Skeletal muscle satellite cell (primary cell): ENCODE data around the gene KRT85.
"Not testable (repeated sequence)": the region's sequence is repeated elsewhere in the genome, so short reads cannot be mapped to it uniquely, and the experiment has no call there.

Experiments used
- H3K27me3 ChIP-seq: 2 replicates; pipeline ENCODE4 v1.7.0; 2013; ENCODE audit warnings: low read length; ENCODE audit not compliant: control insufficient read depth, insufficient read depth
- H3K36me3 ChIP-seq: 2 replicates; pipeline ENCODE4 v1.7.0; 2013; ENCODE audit warnings: mild to moderate bottlenecking, control low read depth, low read length; ENCODE audit not compliant: insufficient read depth
- H3K4me1 ChIP-seq: 2 replicates; pipeline ENCODE4 v1.7.0; 2013; ENCODE audit warnings: low read length; ENCODE audit not compliant: control insufficient read depth, insufficient read depth
- H3K4me2 ChIP-seq: 2 replicates; pipeline ENCODE4 v1.7.0; 2013; ENCODE audit warnings: mild to moderate bottlenecking, low read length
- H3K4me3 ChIP-seq: 2 replicates; pipeline ENCODE4 v1.7.0; 2013; ENCODE audit warnings: low read length
- H3K9ac ChIP-seq: 2 replicates; pipeline ENCODE4 v1.7.0; 2013; ENCODE audit warnings: mild to moderate bottlenecking, low read depth, low read length, moderate library complexity
- H3K9me3 ChIP-seq: replicated peaks from 2 replicates; pipeline ENCODE4 v1.7.0; 2013; ENCODE audit warnings: mild to moderate bottlenecking, control low read depth, low read length

KRT85 gene

GRCh38 chr12:52354200-52354599 is 13.1 kb downstream of the KRT85 start:
- Histone ChIP-seq H3K27me3 (peaks cover 66% of the 10 kb centered on the region), H3K4me1 (no peaks in the 10 kb centered on the region), H3K4me3 (no peak overlapping the region), H3K9ac (no peak overlapping the region), H3K4me2 (no peak overlapping the region), H3K36me3 (no peaks in the 10 kb centered on the region), H3K9me3 (no peaks in the 10 kb centered on the region)

- Histone ChIP-seq H3K27me3 (peaks cover 68% of the 10 kb centered on the region), H3K4me3 (no peak overlapping the region), H3K9ac (no peak overlapping the region), H3K4me1 (no peaks in the 10 kb centered on the region), H3K4me2 (no peak overlapping the region), H3K36me3 (no peaks in the 10 kb centered on the region), H3K9me3 (no peaks in the 10 kb centered on the region)
Measured at GRCh38 chr12:52353766-52354165, 13.5 kb downstream of the KRT85 start.

GRCh38 chr12:52352951-52353350 is 14.3 kb downstream of the KRT85 start:
- peaks cover 76% of the 10 kb centered on the region for H3K27me3 ChIP-seq
- no peak overlapping the region for H3K4me2 ChIP-seq
- no peaks in the 10 kb centered on the region for H3K36me3 ChIP-seq
- no peak overlapping the region for H3K9ac ChIP-seq
- no peaks in the 10 kb centered on the region for H3K4me1 ChIP-seq
- no peaks in the 10 kb centered on the region for H3K9me3 ChIP-seq
- H3K4me3 ChIP-seq = no peak overlapping the region

- Histone ChIP-seq H3K9me3 (no peaks in the 10 kb centered on the region), H3K4me1 (no peaks in the 10 kb centered on the region), H3K4me3 (no peak overlapping the region), H3K27me3 (peaks cover 84% of the 10 kb centered on the region), H3K9ac (no peak overlapping the region), H3K4me2 (no peak overlapping the region), H3K36me3 (no peaks in the 10 kb centered on the region)
Measured at GRCh38 chr12:52351196-52352059, 15.9 kb downstream of the KRT85 start.

- Histone ChIP-seq H3K36me3 (no peaks in the 10 kb centered on the region), H3K4me3 (no peak overlapping the region), H3K9ac (no peak overlapping the region), H3K27me3 (peaks cover 89% of the 10 kb centered on the region), H3K4me2 (no peak overlapping the region), H3K9me3 (no peaks in the 10 kb centered on the region), H3K4me1 (no peaks in the 10 kb centered on the region)
Measured at GRCh38 chr12:52350786-52351185, 16.5 kb downstream of the KRT85 start.

- Histone ChIP-seq H3K36me3 (no peaks in the 10 kb centered on the region), H3K27me3 (peaks cover 84% of the 10 kb centered on the region), H3K4me3 (no peak overlapping the region), H3K4me1 (no peaks in the 10 kb centered on the region), H3K4me2 (no peak overlapping the region), H3K9ac (no peak overlapping the region), H3K9me3 (no peaks in the 10 kb centered on the region)
Measured at GRCh38 chr12:52350021-52350620, 17.2 kb downstream of the KRT85 start.

GRCh38 chr12:52349196-52349595 is 18.1 kb downstream of the KRT85 start:
- no peaks in the 10 kb centered on the region for H3K4me1 ChIP-seq

GRCh38 chr12:52347551-52348510 is 19.4 kb downstream of the KRT85 start:
- H3K9ac ChIP-seq = no peak overlapping the region
- H3K36me3 ChIP-seq = no peaks in the 10 kb centered on the region
- H3K27me3 ChIP-seq = peaks cover 81% of the 10 kb centered on the region
- no peak overlapping the region for H3K4me3 ChIP-seq
- H3K4me1 ChIP-seq = no peaks in the 10 kb centered on the region
- H3K4me2 ChIP-seq = no peak overlapping the region
- peaks cover 6% of the 10 kb centered on the region for H3K9me3 ChIP-seq

More at GRCh38 chr12:52349196-52349595, 18.1 kb downstream of the KRT85 start:
- H3K36me3 ChIP-seq = no peaks in the 10 kb centered on the region
- H3K4me2 ChIP-seq = no peak overlapping the region
- no peak overlapping the region for H3K9ac ChIP-seq
- no peak overlapping the region for H3K4me3 ChIP-seq
- H3K9me3 ChIP-seq = no peaks in the 10 kb centered on the region
- H3K27me3 ChIP-seq = peaks cover 83% of the 10 kb centered on the region

- no peak overlapping the region for H3K9ac ChIP-seq
Measured at GRCh38 chr12:52347016-52347415, 20.3 kb downstream of the KRT85 start.

GRCh38 chr12:52346593-52346992 is 20.7 kb downstream of the KRT85 start:
- no peaks in the 10 kb centered on the region for H3K36me3 ChIP-seq
- no peak overlapping the region for H3K4me2 ChIP-seq
- H3K27me3 ChIP-seq = peaks cover 82% of the 10 kb centered on the region
- H3K4me3 ChIP-seq = no peak overlapping the region
- H3K9me3 ChIP-seq = peaks cover 6% of the 10 kb centered on the region
- no peaks in the 10 kb centered on the region for H3K4me1 ChIP-seq
- no peak overlapping the region for H3K9ac ChIP-seq

More at GRCh38 chr12:52347016-52347415, 20.3 kb downstream of the KRT85 start:
- Histone ChIP-seq H3K4me2 (no peak overlapping the region), H3K27me3 (peaks cover 82% of the 10 kb centered on the region), H3K36me3 (no peaks in the 10 kb centered on the region), H3K4me3 (no peak overlapping the region), H3K4me1 (no peaks in the 10 kb centered on the region), H3K9me3 (peaks cover 6% of the 10 kb centered on the region)

- peaks cover 81% of the 10 kb centered on the region for H3K27me3 ChIP-seq
- not testable (repeated sequence) for H3K4me1 ChIP-seq, H3K4me2 ChIP-seq, H3K9me3 ChIP-seq, H3K36me3 ChIP-seq, H3K9ac ChIP-seq, H3K4me3 ChIP-seq
Measured at GRCh38 chr12:52345041-52345440, 22.2 kb downstream of the KRT85 start.
